SKM-1 treated with dmso at 0.1 percent for 144 hours (cell line): ENCODE data around the gene CLSTN2.

Source experiments
- DNase-seq: peaks from one replicate; lab custom pipeline; 2025; ENCODE audit not compliant: unreplicated experiment; lab: John Stamatoyannopoulos, UW

The CLSTN2 gene

DNA sequence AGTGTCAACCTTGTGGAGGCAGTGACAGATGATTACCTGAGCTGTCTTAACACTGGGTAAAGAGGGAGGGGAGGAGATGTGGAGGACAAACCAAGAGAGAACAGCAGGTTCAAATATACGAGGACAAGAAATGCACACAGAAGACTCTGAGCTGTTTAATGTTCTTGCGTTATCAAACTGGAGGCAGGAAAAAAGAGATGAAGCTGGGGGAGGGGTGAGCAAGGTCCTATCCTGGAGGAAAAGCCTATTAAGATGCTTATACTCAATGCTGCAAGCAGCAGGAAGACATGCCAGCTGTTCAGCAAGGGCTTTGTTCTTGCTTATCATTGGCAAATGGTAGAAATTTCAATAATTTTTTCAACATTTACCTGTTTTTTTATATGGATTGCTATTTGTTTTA, 397.1 kb downstream of the CLSTN2 start:
- DNase-seq, result no peak

DNA sequence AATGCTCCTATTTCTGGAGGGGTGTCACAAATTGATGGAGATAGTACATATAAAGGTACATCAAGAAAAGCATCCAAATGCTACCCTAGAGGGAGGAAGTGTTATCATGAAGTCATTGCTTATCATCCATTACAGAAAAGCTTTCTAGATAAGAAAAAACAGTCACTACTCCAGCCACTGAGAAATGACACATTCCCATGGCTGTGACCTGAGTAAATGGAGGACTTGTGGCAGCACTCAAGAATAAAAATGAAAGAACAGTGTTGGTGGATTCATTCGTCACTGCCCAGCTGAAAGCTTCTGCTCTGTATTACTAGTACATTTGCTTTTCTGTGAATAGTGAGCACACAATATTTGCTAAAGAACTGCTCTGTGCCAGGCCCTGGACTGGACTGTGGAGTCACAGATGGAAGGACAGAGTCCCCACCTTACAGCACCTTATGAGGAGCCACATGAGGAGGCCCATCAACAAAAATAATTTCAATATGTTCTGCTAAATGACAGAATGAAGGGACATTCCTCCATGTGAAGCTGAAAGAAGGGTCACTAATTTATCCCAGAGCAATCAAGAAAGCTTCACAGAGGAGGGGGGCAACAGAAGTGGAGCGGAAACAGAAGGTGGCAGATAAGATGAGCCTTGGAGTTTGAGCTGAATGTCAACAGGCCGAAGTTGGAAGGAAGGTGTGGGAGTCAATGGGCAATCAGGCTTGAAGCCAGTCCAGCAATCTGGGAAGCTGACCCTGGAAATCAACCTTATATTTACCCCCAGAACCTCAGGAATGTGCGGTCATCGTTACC, 399.3 kb downstream of the CLSTN2 start:
- DNase-seq, result no peak

DNA sequence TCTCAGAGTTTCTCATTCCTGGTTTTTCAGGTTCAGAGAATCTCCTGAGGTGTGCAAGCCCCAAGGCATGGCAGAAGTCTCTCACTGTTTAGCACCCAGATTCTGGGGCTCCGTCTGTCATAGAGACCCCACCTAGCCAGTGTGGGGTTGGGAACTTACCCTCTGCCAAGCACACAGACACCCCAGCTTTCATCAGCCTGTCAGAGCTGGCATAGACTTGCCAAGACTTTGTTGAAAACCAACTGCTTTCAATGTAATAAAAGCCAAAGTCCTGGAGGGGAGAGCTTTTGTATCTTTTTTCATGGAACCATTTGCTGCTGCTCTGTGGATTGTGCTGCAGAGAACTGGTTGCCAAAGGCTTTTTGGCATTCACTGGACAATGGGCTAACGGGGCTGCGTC, 401.5 kb downstream of the CLSTN2 start:
- no peak for DNase-seq

DNA sequence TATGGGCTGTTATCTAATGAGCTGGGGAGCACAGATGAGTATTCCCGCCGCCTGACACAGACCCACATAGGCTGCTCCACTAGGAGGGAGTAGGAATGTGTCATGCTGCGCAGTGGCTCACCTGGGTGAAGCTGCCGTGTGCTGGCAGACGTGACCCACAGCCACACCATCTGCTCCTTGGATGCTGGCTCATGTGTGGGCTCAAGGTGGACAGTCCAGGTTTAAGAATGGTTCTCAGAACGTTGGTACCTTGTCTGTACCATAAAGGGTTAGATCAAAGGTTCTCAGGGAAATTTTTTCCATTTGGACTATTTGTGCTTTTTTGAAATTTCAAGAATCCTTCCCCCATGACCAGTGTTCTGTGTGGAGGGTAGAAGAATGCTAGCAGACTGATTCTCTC, 403.9 kb downstream of the CLSTN2 start:
- no peak for DNase-seq

DNA sequence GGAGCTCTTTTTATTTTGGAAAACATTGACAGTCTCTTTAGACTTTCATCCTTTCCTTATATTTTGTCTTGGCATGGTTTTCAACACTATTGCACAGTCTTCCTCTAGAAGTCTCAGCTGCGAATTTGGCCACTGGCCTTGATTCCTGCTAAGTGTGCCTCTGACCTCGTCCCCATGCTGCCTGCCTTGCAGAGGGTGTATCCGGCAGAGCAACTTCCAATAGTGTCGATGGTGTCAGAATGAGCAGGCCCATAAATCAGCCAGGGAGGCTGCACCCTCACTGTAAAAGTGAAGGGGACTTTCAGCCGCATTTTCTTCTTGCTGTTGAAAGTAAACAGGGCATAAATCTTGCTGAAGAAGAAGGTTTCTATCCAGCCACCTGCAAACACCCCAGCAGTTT, 406.2 kb downstream of the CLSTN2 start:
- no peak for DNase-seq

DNA sequence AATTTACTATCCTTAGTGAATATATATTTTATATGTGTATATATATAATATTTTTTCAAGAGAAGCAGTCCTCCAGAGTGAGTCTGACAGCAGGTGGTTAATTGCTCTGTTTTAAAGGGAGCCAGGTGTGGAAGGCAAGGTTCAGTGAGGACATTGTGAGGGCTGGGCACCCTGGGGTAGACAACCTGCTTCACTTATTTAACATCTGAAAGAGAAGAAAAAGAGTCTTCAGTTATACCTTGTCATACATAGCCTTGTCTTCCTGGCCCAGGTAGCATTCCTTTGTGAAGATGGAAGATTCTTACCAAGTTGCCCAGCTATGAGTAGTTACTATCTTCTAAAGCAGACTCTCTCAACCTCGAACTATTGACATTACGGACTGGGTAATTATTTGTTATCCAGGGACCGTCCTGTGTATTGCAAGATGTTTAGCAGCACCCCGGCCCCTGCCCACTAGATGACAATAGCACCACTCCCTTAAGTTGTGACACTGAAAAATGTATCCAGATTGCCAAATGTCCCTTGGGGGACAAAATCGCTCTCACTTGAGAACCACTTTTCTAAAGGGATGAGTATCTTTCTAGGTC, 406.9 kb downstream of the CLSTN2 start:
- no peak for DNase-seq

DNA sequence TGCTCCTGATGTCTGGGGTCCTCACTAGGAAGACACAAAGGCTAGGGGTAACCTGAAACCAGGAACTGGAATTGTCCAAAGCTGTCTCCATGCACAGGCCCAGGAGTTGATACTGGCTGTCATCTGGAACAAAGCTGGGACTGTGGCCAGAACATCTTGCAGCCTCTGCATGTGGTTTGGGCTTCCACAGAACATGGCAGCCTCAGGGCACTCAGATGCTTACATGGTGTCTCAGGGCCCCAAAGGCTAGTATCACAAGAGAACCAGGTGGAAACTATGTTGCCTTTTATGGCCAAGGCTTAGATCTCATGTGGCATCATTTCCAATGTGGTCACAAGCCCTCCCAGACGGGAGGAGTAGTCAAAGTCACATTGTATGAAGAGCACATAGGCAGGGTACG, 407.7 kb downstream of the CLSTN2 start:
- no peak for DNase-seq

DNA sequence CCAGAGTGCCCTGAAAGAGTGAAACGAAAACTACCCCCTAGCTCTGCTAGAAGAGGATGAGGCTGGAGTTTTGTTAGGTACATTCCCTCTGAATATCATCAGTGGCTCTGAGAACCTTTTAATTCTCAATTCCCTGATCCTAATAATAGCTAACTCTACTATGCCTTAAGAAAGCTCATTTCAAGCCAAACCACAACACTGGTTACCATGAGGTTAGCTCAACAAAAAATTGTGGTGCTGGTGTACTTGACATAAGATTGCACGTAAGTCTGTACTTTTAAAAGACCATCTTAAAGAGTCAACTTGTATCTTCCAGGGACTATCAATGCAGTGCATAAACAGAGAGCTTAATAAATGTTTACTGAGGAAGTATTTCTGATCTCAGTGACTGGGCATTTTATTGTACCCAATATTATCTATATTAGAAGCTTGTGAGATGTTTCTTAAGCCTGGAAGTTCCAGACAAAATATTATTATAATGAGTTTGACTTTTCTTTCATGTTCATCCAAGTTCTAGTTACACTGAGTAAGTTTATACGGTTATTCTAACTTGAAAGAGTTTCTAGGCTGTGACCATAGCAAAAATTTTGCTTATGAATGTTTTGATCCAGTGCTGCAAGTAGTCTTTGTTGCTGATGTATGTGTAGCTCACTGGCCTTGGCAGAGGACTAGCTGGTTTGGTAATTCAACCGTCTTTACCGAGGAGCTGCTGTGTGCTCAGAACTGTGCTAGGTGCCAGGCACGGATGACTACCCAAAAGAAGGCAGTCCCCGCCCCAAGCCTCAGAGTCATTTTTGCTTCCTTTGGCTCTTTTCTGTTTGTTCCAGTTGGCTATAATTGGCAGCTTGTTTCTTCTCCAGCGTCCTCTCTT, 408.5 kb downstream of the CLSTN2 start:
- DNase-seq, result no peak

DNA sequence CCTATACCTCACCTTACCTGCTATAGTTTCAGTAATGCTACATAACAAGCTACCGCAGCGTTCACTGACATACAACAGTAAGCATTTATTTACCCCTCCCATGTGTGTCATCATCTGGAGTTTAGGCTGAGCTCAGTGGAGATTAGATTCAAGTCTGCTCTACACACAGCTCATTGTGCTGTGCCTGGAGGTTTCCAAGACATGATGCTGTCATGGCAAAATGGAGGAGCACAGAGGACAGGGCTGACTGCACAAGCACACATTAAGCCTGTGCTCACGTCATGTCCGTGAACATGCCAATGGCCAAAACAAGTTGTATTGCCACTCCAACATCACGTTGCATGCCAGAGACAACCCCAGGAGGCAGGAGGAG, 409.1 kb downstream of the CLSTN2 start:
- no peak for DNase-seq

DNA sequence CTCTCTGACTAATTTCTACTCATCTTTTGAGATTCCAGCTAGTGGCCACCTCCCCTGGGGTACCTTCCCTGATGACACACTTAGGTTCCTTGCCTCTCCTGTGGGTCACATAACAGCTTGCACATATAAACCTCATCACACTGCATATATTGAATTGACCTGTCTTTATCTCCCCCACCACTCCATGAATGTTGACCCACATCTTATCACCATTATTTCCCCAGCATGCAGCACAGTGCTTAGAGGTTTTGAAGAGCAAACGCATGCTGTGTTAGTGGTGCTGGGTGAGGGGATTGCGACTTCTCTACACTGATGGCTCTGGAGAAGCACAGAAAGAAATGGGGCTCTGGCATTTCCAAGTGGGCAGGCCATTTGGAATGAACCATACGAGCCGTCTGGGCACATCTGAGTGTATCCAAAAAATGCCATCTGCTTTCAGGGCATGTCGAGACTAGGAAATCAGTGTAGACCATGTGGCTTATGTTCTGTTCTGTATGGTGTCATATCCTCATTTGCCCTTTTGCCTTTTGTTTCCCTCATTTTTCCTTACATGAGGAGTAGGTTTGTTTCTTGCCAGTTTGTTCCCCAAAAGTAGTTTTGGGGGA, 409.7 kb downstream of the CLSTN2 start:
- no peak for DNase-seq

DNA sequence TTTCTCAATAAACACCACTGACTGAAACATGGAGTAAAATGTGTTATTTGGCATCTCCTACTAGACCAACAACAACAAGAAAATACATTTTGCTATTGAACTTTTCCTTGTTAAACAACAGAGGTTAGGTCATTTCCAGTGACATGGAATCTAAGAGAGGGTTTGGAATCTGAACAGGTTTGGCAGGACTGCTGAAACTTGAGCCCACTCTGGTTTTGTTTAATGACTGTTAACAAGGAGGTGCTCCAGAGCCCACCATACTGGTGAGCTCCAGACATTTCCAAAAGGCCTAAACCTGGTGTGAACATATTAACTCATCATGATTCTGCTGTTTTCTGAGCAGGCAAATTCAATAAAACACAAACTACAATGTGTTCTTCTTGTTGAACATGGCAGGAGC, 412.2 kb downstream of the CLSTN2 start:
- no peak for DNase-seq

DNA sequence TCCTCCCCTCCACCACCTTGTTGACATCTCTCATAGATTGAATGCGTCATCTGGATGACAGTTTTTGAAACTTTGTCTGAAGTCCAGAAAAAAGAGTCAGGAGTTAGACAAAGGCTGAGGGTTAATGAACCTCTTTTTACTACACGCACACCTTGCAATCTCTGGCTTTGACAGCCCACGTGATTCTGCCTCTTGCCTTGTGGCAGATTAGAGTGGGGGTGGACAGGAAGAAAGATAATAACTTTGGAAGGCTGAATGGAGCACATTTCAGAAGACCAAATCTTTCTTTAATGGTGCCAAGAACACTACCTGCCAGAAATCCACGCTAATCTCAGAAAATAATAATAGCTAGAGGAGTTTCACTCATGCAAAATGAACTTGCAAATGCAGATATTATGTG, 415.0 kb downstream of the CLSTN2 start:
- DNase-seq, result no peak

DNA sequence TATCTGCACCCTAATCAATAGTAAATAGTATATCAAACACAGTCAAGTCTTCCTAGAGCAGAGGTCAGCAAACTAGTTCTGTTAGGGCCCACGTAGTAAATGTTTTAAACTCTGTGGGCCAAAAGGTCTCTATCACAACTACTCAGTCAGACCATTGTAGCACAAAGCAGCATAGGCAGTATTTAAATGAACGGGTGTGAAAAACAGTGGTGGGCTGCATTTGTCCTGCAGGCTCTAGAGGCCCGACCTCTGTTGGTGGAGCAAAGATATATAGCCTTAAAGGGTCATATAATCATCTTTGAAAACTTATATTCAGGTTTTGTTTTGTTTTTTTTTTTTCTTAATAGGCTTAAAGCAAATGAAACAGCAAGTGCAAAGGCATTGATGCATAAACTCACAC, 416.5 kb downstream of the CLSTN2 start:
- no peak for DNase-seq

DNA sequence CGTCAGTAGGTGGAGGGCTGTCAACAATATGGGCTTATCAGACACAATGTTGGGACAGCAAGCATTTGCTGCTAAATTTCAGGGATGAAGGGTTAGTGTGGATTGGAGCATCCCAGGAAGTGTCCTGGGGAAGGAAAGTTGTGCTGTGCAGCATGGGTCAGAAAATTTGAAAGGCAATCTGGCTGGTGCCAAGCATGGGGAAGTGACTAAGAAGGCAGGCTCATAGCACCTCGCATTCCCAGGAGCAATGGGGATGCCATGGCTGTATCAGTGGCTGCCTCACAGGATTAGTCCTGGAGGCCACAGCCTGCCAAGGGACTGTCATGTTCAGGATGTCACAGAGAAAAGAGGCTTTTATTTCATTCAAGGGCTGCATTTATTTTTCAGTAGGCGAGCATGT, 420.5 kb downstream of the CLSTN2 start:
- DNase-seq, result no peak

DNA sequence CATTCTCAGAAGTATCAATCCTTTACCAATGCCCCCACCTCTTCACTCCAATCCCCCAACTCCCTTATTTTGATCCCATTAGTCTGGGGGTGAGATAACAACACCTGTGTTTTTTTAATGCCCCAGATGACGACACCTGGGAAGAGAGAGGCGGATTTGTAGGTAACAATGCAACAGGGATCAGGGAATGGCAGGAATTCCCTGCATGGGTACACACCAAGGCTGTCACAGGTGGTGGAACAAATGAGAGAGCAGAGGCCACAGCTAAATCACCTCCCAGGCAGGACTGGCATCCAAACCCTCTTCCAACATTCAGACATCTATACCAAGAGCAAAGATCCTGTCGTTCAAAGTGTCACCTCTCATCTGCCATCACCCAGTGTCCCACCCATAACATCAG, 423.7 kb downstream of the CLSTN2 start:
- no peak for DNase-seq

DNA sequence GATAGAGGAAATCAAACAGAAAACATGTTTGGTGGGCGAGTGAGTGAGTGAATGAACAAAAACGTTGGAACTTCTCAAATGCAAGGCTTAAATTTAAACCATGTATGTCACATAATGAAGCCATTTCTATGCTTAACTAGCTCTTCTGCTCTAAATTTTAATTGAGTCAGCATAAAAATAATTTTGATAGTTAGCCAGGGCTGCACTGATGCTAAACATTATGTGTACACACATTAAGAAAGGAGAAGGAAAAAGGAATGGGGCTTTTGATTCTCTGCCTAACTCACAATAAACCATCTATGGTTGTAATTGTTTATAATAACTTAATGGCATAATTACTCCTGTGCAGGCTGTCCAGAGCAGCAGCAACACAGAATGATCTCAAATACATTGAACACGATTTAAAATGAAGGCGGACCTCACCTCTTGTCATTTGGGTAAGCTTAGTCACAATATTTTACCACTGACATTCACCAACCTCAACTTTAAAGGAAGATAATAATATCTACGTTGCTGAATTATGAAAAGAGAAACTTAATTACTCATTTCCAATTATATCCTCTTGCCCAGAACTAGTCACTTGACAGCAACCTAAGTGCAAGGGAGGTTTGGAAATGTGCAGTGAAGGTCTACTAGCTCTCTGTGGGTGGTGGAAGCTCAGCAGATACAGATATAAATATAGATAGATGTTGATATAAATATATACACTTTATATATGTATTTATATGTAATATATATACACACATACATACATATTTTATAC, 424.4 kb downstream of the CLSTN2 start:
- DNase-seq, result no peak

DNA sequence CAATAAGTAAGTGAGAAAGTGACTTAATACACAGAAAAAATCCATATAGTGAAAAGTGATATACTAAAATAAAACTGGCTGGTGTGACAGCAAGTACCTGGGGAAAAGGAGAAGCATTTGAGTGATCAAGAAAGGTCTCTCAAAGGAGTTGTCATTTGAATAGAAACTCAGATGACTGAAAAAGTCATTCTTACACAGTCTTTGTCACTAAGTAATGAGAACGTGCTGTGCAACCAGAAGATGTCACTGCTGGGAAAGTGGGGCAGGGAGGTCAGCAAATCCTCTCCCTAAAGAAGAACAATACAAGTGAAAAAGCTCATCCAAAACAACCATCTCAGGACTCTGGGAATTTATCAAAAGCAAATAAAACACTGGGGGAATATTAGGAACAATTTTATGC, 425.3 kb downstream of the CLSTN2 start:
- no peak for DNase-seq

DNA sequence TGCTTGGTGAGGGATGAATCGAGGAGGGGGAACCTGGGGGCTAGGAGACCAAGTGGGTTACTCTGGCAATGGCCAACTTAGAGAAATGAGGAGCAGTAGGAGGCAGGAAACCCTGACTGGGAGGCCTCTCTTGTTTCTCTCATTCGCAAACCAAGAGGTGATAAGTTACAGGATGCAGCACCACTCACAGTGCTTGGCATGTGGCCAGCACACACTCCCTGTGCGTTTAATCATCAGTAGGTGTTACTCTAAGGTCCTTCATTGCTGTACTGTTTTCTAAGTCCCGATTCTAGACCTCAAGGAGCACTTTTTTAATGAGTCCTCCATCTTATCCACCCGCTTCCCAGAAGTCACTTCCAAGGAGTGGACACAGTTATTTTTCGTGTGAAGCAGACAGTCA, 428.8 kb downstream of the CLSTN2 start:
- DNase-seq, result no peak

DNA sequence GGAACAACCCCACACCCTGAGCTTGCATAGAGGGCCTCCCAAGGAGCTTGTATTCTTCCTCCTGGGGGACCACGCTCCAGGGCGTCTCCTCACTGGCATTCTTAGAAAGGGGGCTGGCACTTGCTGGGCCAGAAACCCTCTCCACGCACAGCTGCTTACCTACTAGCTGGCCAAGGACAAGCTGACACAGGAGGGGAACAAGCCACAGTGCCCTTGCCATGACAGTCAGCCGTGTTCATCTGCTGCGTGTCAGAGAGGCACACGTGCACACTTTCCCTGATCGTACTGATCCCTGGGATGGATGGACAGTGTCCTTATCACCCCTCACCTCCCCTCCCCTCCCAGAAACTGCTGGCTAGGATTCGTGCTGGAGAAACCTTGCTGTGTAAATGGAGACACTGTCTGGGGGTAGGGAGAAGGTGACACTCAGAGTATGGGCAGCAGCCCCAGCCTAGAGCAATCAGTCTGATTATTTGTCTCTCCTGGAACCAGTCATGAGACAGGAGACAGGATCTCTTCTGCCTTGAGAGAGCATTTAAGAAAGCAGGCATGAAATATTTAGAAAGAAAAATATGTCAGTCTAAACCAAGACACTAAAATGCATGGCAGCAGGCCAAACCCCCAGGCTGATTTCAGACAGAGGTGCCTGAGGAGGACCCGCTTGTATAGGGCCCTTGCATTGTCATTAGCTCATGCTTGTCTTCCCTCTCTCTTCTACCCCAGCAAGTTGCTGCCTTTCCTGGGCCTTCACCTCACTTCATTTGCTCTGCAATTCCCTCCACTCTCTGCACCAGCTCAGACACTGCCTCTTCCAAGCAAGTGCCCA, 431.1 kb downstream of the CLSTN2 start:
- DNase-seq, result no peak

DNA sequence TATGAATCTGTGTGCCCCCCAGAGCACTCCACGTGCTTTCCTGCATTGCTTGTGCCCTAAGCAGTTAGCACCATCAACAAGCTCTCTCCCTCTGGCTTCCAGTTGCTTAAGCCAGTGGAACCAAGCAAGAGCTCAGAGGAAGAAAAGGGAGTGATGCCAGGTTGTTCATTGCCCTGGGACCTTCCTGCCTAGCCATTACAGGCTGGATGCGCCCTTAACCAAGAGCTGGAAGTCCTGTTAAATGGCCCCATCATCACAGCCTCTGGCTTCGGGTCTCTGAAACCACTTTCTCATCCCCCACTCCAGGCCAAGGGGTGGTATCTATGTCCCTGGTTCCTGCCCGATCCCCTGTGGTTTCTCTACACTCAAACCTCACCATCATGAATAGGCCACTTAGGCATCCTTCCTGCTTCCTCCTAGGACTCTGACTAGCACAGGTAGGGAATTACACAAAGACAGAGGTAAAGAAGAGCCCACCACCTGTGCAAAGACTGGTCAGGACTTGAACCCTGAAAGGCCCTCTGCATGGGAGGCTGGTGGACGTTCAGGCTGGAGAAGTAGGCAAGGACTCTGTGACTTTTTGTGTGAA, 433.3 kb downstream of the CLSTN2 start:
- no peak for DNase-seq
